Measurements from ENCODE around the gene TRIM7.
"Not testable (repeated sequence)": the region's sequence is repeated elsewhere in the genome, so short reads cannot be mapped to it uniquely, and the experiment has no call there.

Gene TRIM7

DNA sequence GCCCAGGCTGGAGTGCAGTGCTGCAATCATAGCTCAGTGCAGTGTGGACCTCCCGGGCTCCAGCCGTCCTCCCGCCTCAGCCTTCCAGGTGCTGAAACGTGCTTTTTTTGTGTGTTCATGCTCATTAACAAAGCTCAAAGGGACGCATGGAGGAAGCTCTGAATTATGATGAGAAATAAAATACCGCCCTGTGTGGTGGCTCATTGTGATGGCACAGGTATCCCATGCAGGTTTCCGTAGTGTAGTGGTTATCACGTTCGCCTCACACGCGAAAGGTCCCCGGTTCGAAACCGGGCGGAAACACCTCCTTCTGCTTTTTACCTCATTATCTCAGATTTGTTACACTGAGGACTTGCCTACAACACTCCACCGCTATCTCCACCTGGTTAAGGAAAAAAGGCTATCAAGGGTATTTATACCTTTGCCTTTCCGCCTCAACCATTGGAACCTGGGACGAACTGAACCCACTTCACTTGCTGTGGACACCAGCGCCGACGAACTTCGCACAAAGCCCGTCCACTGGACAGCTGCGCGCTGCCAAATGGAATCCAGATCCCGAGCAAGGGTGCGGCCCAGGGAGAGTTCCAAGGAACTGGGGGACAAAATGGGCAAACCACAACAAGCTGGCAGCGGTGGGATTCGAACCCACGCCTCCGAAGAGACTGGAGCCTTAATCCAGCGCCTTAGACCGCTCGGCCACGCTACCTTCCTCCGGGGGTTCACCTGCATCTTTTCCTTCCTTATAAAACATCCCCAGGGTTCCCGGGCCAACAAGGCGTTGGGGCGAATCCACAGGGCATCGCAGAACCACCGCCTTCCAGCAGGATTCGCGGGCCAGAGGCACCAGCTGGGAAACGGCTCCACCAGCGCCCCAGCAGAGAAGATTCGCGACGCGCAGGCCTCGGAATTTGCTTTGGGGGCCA lies 31.3 kb downstream of the TRIM7 start:
- peak; percentile 56 to 85 (median 76) for DNase-seq (ENCODE audit: low read depth in 2 of 3, low spot score in 2 of 3)

DNA sequence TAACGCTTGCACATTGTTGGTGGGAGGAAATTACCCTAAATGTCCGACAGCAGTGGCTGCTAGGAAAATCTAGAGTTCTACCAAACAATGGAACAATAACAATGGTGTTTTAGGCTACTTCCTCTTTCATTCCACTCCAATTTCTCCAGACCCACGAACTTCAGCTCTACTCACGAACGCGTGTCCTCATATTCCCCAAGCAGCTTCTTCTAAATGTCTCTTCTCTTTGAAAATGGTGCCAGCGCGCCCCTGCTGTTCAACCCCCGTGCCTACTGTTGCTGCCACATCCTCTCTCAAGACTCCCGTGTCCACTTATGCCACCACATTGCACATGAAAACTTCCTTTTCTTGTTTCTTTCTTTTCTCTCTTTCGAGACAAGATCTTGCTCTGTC lies 32.0 kb downstream of the TRIM7 start:
- DNase-seq (ENCODE audit: low read depth in 2 of 3, low spot score in 2 of 3) = peak in 2 of 3 experiments; percentile 51 to 66

DNA sequence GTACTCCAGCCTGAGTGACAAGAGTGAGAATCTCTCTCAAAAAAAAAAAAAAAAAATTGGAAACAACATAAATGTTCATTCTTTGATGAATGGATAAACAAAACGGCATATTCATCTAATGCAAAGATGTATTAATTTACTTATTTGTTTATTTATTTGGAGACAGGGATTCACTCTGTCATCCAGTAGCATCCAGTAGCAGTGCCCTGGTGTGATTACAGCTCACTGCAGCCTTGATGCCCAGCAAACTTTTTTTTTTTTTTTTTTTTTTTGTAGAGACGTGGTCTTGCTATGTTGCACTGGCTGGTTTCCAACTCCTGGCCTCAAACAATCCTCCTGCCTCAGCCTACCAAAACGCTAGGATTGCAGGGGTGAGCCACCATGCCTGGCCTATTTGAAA lies 33.2 kb downstream of the TRIM7 start:
- no peak for DNase-seq (ENCODE audit: low read depth in 2 of 3, low spot score in 2 of 3)

DNA sequence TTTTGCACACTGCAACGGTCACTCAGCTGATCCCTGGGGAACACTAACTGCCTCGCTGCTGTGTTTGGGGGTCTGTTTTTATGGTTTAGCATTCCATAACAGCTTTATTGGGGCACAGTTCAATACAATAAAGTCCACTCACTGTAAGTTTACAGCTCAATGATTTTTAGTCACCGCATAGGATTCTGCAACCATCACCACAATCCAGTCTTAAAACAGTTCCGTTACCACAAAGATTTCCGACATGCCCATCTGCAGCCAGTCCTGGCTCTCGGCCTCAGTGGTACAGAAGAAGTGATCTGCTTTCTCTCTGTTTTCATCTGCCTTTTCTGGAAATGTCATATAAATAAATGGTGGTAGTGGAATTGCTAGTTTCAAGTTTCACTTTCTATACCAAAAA lies 34.0 kb downstream of the TRIM7 start:
- DNase-seq (ENCODE audit: low read depth in 2 of 3, low spot score in 2 of 3) = no peak

DNA sequence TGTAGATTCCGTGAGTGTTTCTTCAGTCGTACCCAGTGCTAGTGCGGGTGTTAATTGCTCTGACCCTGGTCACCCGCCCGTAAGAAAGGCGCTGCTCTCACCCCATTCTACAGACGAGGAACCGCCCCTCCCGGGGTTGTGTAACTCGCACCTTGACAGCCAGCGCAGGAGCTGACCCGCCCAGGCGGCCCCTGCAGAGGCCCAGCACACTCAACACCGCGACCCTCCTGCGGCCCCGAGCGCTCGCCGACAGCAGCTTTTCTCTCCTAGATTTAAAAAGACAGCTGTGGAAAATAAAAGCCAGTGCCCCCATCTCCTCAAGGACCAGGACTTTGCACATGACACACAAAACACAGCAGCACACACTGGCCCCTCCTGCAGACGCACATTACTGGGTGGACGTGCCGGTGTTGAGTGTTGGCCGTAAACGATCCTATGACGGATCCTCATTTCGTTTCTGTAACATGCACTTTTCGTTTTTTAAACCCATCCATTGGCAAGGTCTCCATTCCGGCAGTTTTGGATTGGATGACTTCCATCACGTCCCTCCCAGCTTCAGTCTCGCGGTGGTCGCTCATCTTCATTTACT lies 34.7 kb downstream of the TRIM7 start:
- DNase-seq (ENCODE audit: low read depth in 2 of 3, low spot score in 2 of 3) = no peak

DNA sequence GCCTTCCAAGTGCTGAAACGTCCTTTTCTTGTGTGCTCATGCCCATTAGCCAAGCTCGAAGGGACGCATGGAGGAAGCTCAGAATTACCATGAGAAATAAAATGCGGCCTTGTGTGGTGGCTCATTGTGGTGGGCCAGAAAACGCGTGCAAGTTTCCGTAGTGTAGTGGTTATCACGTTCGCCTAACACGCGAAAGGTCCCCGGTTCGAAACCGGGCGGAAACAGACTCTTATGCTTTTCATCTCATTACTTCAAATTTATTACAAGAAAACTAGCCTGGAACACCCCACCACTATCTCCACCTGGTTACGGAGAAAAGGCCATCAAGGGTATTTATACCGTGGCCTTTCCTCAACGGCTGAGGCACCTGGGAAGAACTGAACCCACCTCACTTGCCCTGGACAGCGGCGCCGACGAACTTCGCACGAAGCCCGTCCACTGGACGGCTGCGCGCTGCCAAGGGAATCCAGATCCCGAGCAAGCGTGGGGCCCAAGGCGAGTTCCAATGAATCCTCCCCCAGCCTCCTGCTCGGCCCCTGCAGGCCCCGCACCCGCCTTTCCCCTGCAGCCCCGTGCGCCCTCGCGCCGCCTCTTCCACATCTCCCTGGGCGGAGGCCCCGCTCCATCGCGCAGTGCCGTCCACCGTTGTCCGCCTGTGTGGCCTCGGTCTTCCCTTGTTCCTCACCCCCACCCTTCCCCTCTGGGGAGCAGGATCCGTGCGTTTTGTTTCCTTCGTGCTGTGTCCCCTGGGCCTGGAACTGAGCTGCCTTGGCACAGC lies 35.3 kb downstream of the TRIM7 start:
- peak; percentile 80 to 99 (median 99) for DNase-seq (ENCODE audit: low read depth in 2 of 3, low spot score in 2 of 3)

DNA sequence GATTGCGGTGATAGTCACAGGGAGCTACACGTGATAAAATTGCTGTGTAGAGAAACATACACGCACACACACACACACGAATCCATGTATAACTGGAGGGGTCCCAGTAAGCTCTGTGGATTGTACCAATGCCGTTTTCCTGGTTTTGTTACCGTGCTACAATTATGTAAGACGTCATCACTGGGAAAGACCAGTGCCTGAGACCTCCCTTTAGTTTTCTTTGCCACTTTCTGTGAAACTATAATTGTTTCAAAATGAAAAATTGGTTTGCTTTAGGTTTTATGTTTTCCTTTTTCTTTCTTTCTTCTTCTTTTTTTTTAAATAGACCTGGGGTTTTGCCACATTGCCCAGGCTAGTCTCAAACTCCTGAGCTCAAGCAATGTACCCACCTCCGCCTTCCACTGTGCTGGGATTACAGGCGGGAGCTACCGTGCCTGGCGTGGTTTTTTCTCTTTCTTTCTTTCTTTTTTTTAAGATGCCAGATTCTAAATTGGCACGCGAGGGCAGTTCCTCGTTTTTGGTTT lies 36.3 kb downstream of the TRIM7 start:
- no peak for DNase-seq (ENCODE audit: low read depth in 2 of 3, low spot score in 2 of 3)

DNA sequence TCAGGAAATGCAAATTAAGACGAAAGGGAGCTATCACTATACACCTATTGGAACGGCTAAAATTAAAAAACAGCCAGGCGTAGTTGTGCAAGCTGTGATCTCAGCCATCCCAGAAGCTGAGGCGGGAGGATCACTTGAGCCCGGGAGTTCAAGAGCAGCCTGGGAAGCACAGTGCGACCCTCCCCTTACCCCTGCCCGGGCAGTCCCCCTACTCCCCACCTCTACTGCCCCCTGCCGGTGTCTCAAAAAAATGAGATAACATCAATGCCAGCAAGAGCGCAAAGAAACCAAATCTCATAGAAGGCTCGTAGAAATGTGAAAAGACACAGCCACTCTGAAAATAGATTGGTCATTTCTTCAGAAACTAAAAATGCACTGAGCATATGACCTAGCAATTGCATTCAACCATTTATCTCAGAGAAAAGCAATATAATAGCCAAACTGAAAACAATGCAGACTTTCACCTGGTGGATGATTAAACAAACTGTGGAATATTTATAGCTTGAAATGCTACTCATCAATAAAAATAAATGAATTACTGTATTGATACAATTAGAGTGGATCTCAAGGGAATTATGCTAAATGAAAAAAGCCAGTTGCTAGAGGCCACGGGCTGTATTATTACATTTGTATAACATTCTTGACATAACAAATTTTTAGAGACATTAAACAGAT lies 37.0 kb downstream of the TRIM7 start:
- no peak for DNase-seq (ENCODE audit: low read depth in 2 of 3, low spot score in 2 of 3)

DNA sequence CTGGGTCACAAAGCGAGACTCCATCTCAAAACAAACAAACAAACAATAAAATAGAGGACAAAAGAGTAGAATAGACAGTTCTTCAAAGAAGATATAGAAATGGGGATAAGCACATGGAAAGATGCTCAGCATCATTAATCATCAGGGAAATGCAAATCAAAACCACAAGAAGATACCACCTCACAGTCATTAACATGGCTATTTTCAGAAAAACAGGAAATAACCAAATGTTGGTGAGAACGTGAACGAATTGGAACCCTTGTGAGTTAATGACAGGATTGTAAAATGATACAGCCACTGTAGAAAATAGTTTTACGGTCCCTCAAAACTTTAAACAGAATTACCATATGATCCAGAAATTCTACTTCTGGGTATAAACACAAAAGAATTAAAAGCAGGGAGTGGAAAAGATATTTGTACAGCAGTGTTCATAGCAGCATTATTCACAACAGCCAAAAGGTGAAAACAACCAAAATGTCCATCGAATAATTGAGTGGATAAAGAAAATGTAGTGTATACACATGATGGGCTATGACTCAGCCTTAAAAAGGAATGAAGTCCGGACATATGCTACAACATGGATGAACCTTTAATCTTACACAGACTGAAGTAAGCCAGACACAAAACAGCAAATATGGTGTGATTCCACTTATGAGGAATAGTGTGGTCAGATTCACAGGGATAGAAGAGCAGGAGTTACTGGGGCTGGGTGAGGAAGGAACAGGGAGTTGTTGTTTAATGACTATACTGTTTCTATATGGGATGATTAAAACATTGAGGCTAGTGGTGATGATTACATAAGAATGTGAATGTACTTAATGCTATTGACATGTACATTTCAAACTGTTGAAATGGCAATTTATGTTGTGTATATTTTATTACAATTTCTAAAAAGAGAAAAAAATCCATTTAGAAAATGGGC lies 37.9 kb downstream of the TRIM7 start:
- no peak for DNase-seq (ENCODE audit: low read depth in 2 of 3, low spot score in 2 of 3)

DNA sequence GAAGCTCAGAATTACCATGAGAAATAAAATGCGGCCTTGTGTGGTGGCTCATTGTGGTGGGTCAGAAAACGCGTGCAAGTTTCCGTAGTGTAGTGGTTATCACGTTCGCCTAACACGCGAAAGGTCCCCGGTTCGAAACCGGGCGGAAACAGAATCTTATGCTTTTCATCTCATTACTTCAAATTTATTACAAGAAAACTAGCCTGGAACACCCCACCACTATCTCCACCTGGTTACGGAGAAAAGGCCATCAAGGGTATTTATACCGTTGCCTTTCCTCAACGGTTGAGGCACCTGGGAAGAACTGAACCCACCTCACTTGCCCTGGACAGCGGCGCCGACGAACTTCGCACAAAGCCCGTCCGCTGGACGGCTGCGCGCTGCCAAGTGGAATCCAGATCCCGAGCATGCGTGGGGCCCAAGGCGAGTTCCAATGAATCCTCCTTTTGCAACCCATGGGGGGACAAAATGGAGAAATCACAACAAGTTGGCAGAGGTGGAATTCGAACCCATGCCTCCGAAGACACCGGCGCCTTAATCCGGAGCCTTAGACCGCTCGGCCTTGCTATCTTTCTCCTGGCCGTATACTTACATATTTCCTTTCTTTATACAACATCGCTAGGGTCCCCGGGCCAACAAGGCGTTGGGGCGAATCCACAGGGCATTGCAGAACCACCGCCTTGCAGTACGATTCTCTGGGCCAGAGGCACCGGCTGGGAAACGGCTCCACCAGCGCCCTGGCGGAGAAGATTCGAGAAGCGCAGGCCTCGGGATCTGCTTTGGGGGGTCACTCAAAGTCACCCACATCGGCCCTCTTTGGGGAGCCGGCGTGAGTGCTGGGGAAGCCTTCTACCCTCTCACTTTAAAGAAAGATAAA lies 40.7 kb downstream of the TRIM7 start:
- DNase-seq (ENCODE audit: low read depth in 2 of 3, low spot score in 2 of 3) = no peak

DNA sequence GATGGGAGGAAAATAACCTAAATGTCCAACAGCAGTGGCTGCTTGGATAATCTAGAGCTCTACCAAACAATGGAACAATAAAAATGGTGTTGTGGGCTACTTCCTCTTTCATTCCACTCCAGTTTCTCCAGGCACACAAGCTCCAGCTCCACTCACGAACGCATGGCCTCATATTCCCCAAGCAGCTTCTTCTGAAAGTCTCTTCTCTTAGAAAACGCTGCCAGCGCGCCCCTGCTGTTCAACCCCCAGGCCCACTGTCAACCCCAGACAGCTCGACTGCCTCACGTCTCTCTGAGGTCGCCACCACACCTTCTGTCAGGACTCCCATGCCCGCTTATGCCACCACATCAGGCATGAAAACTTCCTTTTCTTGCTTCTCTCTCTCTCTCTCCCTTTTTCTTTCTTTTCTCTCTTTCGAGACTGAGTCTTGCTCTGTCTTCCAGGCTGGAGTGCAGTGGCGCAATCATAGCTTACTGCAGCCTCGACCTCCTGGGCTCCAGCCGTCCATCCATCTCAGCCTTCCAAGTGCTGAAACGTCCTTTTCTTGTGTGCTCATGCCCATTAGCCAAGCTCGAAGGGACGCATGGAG lies 41.4 kb downstream of the TRIM7 start:
- no peak for DNase-seq (ENCODE audit: low read depth in 2 of 3, low spot score in 2 of 3)

DNA sequence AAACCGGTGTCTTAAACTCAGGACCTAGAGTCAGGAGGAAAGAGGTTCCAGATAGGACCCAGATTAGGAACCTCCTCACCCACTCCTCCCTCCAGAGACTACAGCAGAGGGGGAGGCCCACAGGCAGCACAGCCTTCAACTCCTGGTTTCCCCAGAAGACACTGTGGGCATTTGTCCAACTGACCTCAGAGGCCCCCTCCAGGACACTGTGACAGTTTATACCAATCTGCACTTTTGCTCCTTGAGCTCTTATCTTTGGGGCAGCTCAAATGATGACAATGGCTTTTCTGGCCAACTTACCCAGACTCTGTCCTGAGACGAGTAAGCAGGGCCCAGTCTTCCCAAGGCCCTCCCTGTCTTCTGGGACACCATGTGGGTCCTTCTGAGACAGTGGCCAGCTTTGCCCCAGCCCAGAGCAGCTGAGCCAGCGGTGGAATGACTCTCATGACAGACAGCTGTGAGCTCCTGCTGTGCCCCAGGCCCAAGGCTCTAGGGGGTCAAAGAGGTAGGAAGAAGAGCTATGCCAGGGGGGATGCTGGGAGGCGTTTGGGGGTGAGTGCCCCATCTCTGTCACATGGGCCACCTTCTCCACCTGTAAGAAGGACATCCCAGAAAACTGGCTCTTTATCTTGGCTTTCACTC lies 43.3 kb downstream of the TRIM7 start:
- no peak for DNase-seq (ENCODE audit: low read depth in 2 of 3, low spot score in 2 of 3)

DNA sequence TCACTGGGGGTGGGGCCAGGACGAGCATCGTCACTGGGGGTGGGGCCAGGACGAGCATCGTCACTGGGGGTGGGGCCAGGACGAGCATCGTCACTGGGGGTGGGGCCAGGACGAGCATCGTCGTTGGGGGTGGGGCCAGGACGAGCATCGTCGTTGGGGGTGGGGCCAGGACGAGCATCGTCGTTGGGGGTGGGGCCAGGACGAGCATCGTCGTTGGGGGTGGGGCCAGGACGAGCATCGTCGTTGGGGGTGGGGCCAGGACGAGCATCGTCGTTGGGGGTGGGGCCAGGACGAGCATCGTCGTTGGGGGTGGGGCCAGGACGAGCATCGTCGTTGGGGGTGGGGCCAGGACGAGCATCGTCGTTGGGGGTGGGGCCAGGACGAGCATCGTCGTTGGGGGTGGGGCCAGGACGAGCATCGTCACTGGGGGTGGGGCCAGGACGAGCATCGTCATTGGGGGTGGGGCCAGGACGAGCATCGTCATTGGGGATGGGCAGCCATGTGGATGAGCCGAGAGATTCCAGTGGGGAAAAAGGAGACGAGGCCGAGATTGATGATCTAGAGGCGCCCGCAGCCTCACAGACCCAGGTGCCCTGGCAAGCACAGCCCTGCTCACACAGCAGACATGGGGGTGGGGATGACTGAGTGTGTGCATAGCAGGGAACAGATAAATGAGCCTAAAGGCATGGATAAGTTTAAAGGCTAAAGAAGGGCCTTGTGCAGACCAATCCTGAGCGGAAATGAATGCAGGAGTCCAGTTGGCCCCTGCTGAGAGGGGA lies 44.1 kb downstream of the TRIM7 start:
- DNase-seq (ENCODE audit: low read depth in 2 of 3, low spot score in 2 of 3) = not testable (repeated sequence)

DNA sequence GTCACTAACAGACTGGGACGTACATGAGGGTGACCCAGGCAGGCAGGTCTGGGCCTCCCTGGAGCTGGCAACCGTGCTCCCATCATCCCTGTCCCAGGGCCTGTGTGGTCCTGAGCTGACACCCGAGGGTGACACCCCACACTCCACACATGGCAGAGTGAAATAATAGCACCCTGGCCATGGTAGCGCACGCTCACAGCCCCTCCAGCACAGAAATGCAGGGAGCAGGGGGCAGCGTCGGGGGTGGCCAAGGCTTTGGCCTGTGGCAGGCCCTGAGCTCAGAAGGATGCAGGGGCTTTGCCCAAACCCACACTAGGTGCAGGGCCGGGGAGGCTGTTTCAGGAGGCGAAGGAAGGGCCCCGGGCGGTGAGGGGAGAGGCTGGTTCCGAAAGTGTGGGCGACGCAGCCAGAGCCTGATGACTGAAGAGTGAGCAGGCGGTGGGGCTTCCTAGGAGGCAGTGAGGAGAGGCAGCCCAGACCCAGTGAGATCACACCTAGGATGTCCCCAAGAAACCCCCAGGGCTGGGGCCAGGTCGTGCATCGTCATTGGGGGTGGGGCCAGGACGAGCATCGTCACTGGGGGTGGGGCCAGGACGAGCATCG lies 44.7 kb downstream of the TRIM7 start:
- DNase-seq (ENCODE audit: low read depth in 2 of 3, low spot score in 2 of 3) = peak; percentile 39 to 58 (median 54)

DNA sequence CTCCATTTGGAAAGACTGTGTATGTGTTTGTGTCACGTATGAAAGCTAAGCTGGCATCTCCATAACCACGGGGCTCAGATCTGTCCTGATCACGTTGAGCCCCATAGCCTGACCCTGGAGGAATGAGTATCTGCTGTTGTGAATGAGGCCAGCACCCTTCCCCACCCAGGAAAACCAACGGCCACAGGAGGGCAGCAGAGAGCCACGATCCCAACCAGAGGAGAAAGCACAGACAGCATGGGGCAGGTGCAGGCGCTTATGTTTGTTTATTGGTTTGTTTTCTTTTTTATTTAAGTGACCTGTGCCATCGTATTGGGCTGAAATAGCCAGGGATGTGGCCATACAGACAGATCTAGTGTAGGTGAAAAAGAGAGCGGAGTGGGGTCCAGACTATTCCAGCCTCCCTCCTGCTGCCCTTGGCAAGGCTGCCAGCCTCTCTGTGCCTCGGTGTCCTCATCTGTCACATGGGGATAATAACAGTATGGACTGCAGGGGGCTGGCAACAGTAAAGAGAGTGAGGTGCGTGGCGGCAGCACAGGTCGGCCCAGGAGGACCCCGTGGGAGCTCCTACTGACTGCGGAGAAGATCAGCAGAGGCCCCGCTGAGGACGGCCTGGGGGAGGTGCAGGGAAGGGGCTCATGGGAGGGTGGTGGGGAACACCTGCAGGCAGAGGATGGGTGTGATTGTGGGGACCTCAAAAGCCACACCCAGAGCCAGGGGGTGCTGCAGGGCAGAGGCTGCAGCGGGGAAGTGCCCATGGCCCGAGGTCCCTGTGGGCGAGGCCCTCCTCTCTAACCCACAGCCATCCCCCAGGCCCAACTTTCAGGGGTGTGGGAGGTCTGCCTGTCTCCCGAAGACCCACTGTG lies 45.5 kb downstream of the TRIM7 start:
- DNase-seq (ENCODE audit: low read depth in 2 of 3, low spot score in 2 of 3) = peak; percentile 63 to 99 (median 98)

DNA sequence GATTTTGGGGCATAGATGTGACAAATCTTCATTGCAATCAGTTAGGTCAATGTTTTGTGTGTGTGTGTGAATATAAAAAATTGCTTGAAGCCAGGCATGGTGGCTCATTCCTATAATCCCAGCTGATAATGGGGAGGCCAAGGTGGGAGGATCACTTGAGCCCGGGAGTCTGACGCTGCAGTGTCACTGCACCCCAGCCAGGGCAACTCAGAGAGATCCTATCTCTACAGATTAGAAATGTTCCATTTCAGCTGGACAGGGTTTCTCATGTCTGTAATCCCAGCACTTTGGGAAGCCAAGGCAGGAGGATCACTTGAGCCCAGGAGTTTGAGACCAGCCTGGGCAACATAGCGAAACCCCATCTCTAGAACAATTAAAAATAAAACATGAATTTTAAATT lies 46.1 kb downstream of the TRIM7 start:
- DNase-seq (ENCODE audit: low read depth in 2 of 3, low spot score in 2 of 3) = no peak

Data from activated CD8-positive, alpha-beta memory T cell treated with anti-CD3 and anti-CD28 coated beads for 48 hours (primary cell).